Right renal pelvis (tissue), 4 donors: ENCODE results near the gene LPCAT1. TPM values are rescaled to one million over a fixed set of nuclear protein-coding genes. Genes with fewer than 3 reads are reported as not detected.
"Not testable (repeated sequence)": the region's sequence is repeated elsewhere in the genome, so short reads cannot be mapped to it uniquely, and the experiment has no call there.

ENCODE experiments used
- DNase-seq, 4 donors: peaks; one replicate each; pipeline ENCODE4 v3.0.0-alpha.2; 2013; ENCODE audit warnings: low read depth in 4 of 4, low spot score in 3 of 4, missing footprints in 1 of 4
- polyA plus RNA-seq, 4 donors: library from polyadenylated mRNA; unstranded; fragments of 120-200 nt; gene quantifications; one replicate each; pipeline ENCODE4 v1.2.1, GENCODE V29; 2013; ENCODE audit not compliant: insufficient read length in 4 of 4

The LPCAT1 gene
- polyA plus RNA-seq, 4 donors = 40.9 to 49.8 (median 46.1) TPM

- DNase-seq = no peak
Measured at GRCh38 chr5:1541702-1542400, 18.1 kb upstream of the LPCAT1 start.

GRCh38 chr5:1540831-1541701 is 17.3 kb upstream of the LPCAT1 start:
- DNase-seq = no peak

- DNase-seq = no peak
Measured at GRCh38 chr5:1540166-1540565, 16.4 kb upstream of the LPCAT1 start.

GRCh38 chr5:1539393-1540161 is 15.8 kb upstream of the LPCAT1 start:
- not testable (repeated sequence) for DNase-seq

GRCh38 chr5:1538741-1539392 is 15.1 kb upstream of the LPCAT1 start:
- no peak for DNase-seq

- DNase-seq = no peak
Measured at GRCh38 chr5:1538276-1538675, 14.5 kb upstream of the LPCAT1 start.

GRCh38 chr5:1537603-1538154 is 13.9 kb upstream of the LPCAT1 start:
- DNase-seq = no peak

- DNase-seq = no peak
Measured at GRCh38 chr5:1536871-1537602, 13.3 kb upstream of the LPCAT1 start.

GRCh38 chr5:1536322-1536845 is 12.6 kb upstream of the LPCAT1 start:
- DNase-seq = no peak

GRCh38 chr5:1535646-1536045 is 11.9 kb upstream of the LPCAT1 start:
- no peak for DNase-seq

- no peak for DNase-seq
Measured at GRCh38 chr5:1532384-1532783, 8.6 kb upstream of the LPCAT1 start.

- DNase-seq = no peak
Measured at GRCh38 chr5:1529498-1529897, 5.7 kb upstream of the LPCAT1 start.

GRCh38 chr5:1527533-1528205 is 3.9 kb upstream of the LPCAT1 start:
- DNase-seq = no peak

- DNase-seq = no peak
Measured at GRCh38 chr5:1526681-1527131, 2.9 kb upstream of the LPCAT1 start.

GRCh38 chr5:1526190-1526631 is 2.5 kb upstream of the LPCAT1 start:
- DNase-seq = no peak

- DNase-seq = no peak
Measured at GRCh38 chr5:1525624-1526189, 1.9 kb upstream of the LPCAT1 start.

GRCh38 chr5:1524799-1525623 is 1.3 kb upstream of the LPCAT1 start:
- DNase-seq = no peak

- no peak for DNase-seq
Measured at GRCh38 chr5:1524481-1524798, 680 bp upstream of the LPCAT1 start.
